HepG2 (cell line): Measurements from ENCODE around the gene LDLRAD4. TPM values are rescaled to one million over a fixed set of nuclear protein-coding genes. Genes with fewer than 3 reads are reported as not detected.

Experiments
- BCL6 ChIP-seq: IDR thresholded peaks from 2 replicates; pipeline ENCODE4 v1.6.1; 2016; ENCODE audit warnings: missing genetic modification reagents, missing compliant biosample characterization
- DBP ChIP-seq: sonication (generic); formaldehyde crosslinking; IDR thresholded peaks from 2 replicates; pipeline ENCODE4 v1.4.0; 2020; ENCODE audit warnings: missing genetic modification reagents; ENCODE audit errors: not compliant biosample characterization
- FOXO1 ChIP-seq: sonication (generic); formaldehyde crosslinking; IDR thresholded peaks from 2 replicates; pipeline ENCODE4 v1.4.0; 2020; ENCODE audit warnings: missing genetic modification reagents
- GRHL1 ChIP-seq: sonication (generic); formaldehyde crosslinking; conservative IDR thresholded peaks from 2 replicates; pipeline ENCODE4 v1.8.0; 2022; ENCODE audit warnings: missing genetic modification reagents
- HDAC2 ChIP-seq: sonication (generic); formaldehyde crosslinking; IDR thresholded peaks from 2 replicates; pipeline ENCODE4 v1.4.0; 2020; ENCODE audit warnings: missing genetic modification reagents
- HNRNPK ChIP-seq: fragments of 200-400 bp; formaldehyde crosslinking; IDR thresholded peaks from 2 replicates; pipeline ENCODE4 v1.6.1; 2018; ENCODE audit warnings: low read length, low read depth, moderate library complexity, mild to moderate bottlenecking; ENCODE audit not compliant: poor library complexity, severe bottlenecking
- HOMEZ ChIP-seq: IDR thresholded peaks from 2 replicates; pipeline ENCODE4 v1.6.1; 2016; ENCODE audit warnings: low read depth
- KDM5B ChIP-seq: sonication (generic); formaldehyde crosslinking; IDR thresholded peaks from 2 replicates; pipeline ENCODE4 v1.4.0; 2020; ENCODE audit warnings: missing genetic modification reagents, mild to moderate bottlenecking, borderline replicate concordance
- KMT2A ChIP-seq: sonication (generic); formaldehyde crosslinking; IDR thresholded peaks from 2 replicates; pipeline ENCODE4 v1.4.0; 2020; ENCODE audit warnings: missing genetic modification reagents
- MEIS2 ChIP-seq: sonication (generic); formaldehyde crosslinking; IDR thresholded peaks from 2 replicates; pipeline ENCODE4 v1.9.0; 2021; ENCODE audit warnings: mild to moderate bottlenecking, missing genetic modification reagents
- SMYD3 ChIP-seq: sonication (generic); formaldehyde crosslinking; IDR thresholded peaks from 2 replicates; pipeline ENCODE4 v1.8.1; 2023; ENCODE audit warnings: mild to moderate bottlenecking, missing genetic modification reagents
- STAT6 ChIP-seq: sonication (generic); formaldehyde crosslinking; IDR thresholded peaks from 2 replicates; pipeline ENCODE4 v1.4.0; 2020; ENCODE audit warnings: missing genetic modification reagents, mild to moderate bottlenecking, borderline replicate concordance
- TAF1 ChIP-seq: sonication (generic); formaldehyde crosslinking; IDR thresholded peaks from 2 replicates; pipeline ENCODE4 v1.4.0; 2020; ENCODE audit warnings: missing genetic modification reagents
- ZGPAT ChIP-seq: IDR thresholded peaks from 2 replicates; pipeline ENCODE4 v1.6.1; 2016; ENCODE audit warnings: mild to moderate bottlenecking
- ZNF101 ChIP-seq: sonication (generic); formaldehyde crosslinking; IDR thresholded peaks from 2 replicates; pipeline ENCODE4 v1.4.0; 2020; ENCODE audit warnings: mild to moderate bottlenecking, low read depth, missing genetic modification reagents, borderline replicate concordance
- ZNF251 ChIP-seq: sonication (generic); formaldehyde crosslinking; IDR thresholded peaks from 2 replicates; pipeline ENCODE4 v1.9.0; 2021; ENCODE audit warnings: mild to moderate bottlenecking, missing genetic modification reagents
- ZNF34 ChIP-seq: sonication (generic); formaldehyde crosslinking; IDR thresholded peaks from 2 replicates; pipeline ENCODE4 v1.4.0; 2020; ENCODE audit warnings: mild to moderate bottlenecking, missing genetic modification reagents, borderline replicate concordance
- ZNF430 ChIP-seq: sonication (generic); formaldehyde crosslinking; IDR thresholded peaks from 2 replicates; pipeline ENCODE4 v1.9.0; 2021; ENCODE audit warnings: mild to moderate bottlenecking, missing genetic modification reagents
- ZNF557 ChIP-seq: sonication (generic); formaldehyde crosslinking; IDR thresholded peaks from 2 replicates; pipeline ENCODE4 v1.4.0; 2020; ENCODE audit warnings: missing genetic modification reagents
- ZSCAN20 ChIP-seq: sonication (generic); formaldehyde crosslinking; IDR thresholded peaks from 2 replicates; pipeline ENCODE4 v1.4.0; 2020; ENCODE audit warnings: missing genetic modification reagents, mild to moderate bottlenecking, borderline replicate concordance
- ZUFSP ChIP-seq: sonication (generic); formaldehyde crosslinking; IDR thresholded peaks from 2 replicates; pipeline ENCODE4 v1.9.0; 2021; ENCODE audit warnings: missing genetic modification reagents, mild to moderate bottlenecking, borderline replicate concordance
- polyA plus RNA-seq, 8 experiments: library from polyadenylated mRNA; depleted of rRNA in 3 of 8; stranded (reverse) in 7 of 8; unstranded in 1 of 8; fragments of >200 nt; fragmentation: Illumina TruSeq in 4 of 8; extraction: Trizol in 4 of 8; gene quantifications; 2 replicates each; pipeline versions ENCODE4 v1.2.1 to v1.2.3, GENCODE V29; 2011 to 2016; ENCODE audit warnings: low read depth in 4 of 8, missing spikeins in 1 of 8, mixed read lengths in 1 of 8; ENCODE audit not compliant: insufficient read depth in 1 of 8
- total RNA-seq, 5 experiments: library from RNA; depleted of rRNA; stranded (reverse); fragments of >200 nt; fragmentation: Illumina TruSeq; extraction: Trizol; gene quantifications; 2 replicates each; pipeline ENCODE4 v1.2.3, GENCODE V29; 2016; ENCODE audit warnings: low read depth in 1 of 5

LDLRAD4 gene
- total and polyA plus RNA-seq, 2 of the 13 experiments (the other 11 are each of a cell fraction or from before 2014, with no cell fraction given) = 13.6 to 20.9 TPM

- TF ChIP-seq STAT6 (no peak), ZNF557 (0 out of 2 replicates have a peak, but pooled peaks have one; percentile 28), ZNF34 (CRISPR knock-in tag) (no peak), BCL6 (CRISPR knock-in tag) (peak; percentile 75), ZNF430 (CRISPR knock-in tag) (peak; percentile 48; the same call in 1 of the 2 replicates), ZGPAT (CRISPR knock-in tag) (peak; percentile 67), ZNF251 (no peak), GRHL1 (CRISPR knock-in tag) (no peak), FOXO1 (CRISPR knock-in tag) (peak; percentile 83), TAF1 (no peak), KDM5B (no peak), MEIS2 (CRISPR knock-in tag) (no peak), SMYD3 (no peak), KMT2A (CRISPR knock-in tag) (0 out of 2 replicates have a peak, but pooled peaks have one; percentile 36), ZUFSP (no peak), HDAC2 (peak; percentile 73; the same call in 1 of the 2 replicates), HNRNPK (no peak), ZNF101 (no peak), DBP (CRISPR knock-in tag) (no peak), HOMEZ (peak; percentile 87), ZSCAN20 (CRISPR knock-in tag) (no peak)
These were observed 119.8 kb downstream of the LDLRAD4 start (continued) for GRCh38 chr18:13338318-13338717.
